ENCODE measurements around the gene OLFML2B.

OLFML2B gene

GRCh38 chr1:161981735-161982506 lies 41.7 kb downstream of the OLFML2B start:
- Histone ChIP-seq H2AFZ (ENCODE audit: insufficient read depth, low read length, poor library complexity) (no peak overlapping the region), H4K8ac (ENCODE audit: low read depth, low read length) (no peak overlapping the region), H4K12ac (ENCODE audit: low read depth, low read length) (no peak overlapping the region), H3K4ac (ENCODE audit: low read depth, low read length) (no peak overlapping the region), H3K9ac (ENCODE audit: low read length) (no peak overlapping the region), H3K79me1 (ENCODE audit: low read length) (no peaks in the 10 kb centered on the region), H3K4me3 (ENCODE audit: low read depth, low read length) (no peak overlapping the region), H3K14ac (ENCODE audit: low read length) (no peak overlapping the region), H2BK5ac (ENCODE audit: low read depth, low read length, poor library complexity) (no peak overlapping the region), H3K23ac (ENCODE audit: low read length) (no peak overlapping the region), H2BK12ac (ENCODE audit: low read length) (no peak overlapping the region), H3K36me3 (ENCODE audit: control insufficient read depth in 1 of 2, insufficient read depth in 2 of 2, low read length in 2 of 2) (no peaks in the 10 kb centered on the region), H3K79me2 (ENCODE audit: control insufficient read depth, insufficient read depth, low read length, poor library complexity) (no peaks in the 10 kb centered on the region), H4K91ac (ENCODE audit: low read depth, low read length) (no peak overlapping the region), H3K9me3 (ENCODE audit: insufficient read depth, low read depth, low read length) (peaks cover 5% of the 10 kb centered on the region), H3K4me1 (ENCODE audit: control insufficient read depth in 1 of 2, insufficient read depth in 2 of 2, low read length in 2 of 2) (no peaks in the 10 kb centered on the region), H3K27me3 (ENCODE audit: insufficient read depth, low read length) (no peaks in the 10 kb centered on the region), H2BK120ac (ENCODE audit: insufficient read depth, low read length, poor library complexity) (no peak overlapping the region), H3K27ac (ENCODE audit: low read depth, low read length) (no peak overlapping the region), H3K4me2 (ENCODE audit: low read length) (no peak overlapping the region), H2AK5ac (ENCODE audit: low read length) (no peak overlapping the region), H3K18ac (ENCODE audit: low read length) (no peak overlapping the region)
- no CpG with 5 or more reads among the region's 11 CpGs for WGBS (ENCODE audit: extremely low coverage, insufficient coverage, insufficient read length)
- peak in 1 of 2 donors; percentile 18 for DNase-seq

- H3K18ac ChIP-seq (ENCODE audit: low read length) = no peak overlapping the region
- no peak overlapping the region for H2AFZ ChIP-seq (ENCODE audit: insufficient read depth, low read length, poor library complexity)
- H3K79me1 ChIP-seq (ENCODE audit: low read length) = no peaks in the 10 kb centered on the region
- H2AK5ac ChIP-seq (ENCODE audit: low read length) = no peak overlapping the region
- no peaks in the 10 kb centered on the region for H3K27me3 ChIP-seq (ENCODE audit: insufficient read depth, low read length)
- H4K91ac ChIP-seq (ENCODE audit: low read depth, low read length) = no peak overlapping the region
- no peaks in the 10 kb centered on the region for H3K36me3 ChIP-seq (ENCODE audit: control insufficient read depth in 1 of 2, insufficient read depth in 2 of 2, low read length in 2 of 2)
- WGBS (ENCODE audit: extremely low coverage, insufficient coverage, insufficient read length) = no CpG with 5 or more reads among the region's 8 CpGs
- H3K4me2 ChIP-seq (ENCODE audit: low read length) = no peak overlapping the region
- no peak for DNase-seq
- H3K4me3 ChIP-seq (ENCODE audit: low read depth, low read length) = no peak overlapping the region
- no peak overlapping the region for H3K4ac ChIP-seq (ENCODE audit: low read depth, low read length)
- H4K12ac ChIP-seq (ENCODE audit: low read depth, low read length) = no peak overlapping the region
- no peaks in the 10 kb centered on the region for H3K4me1 ChIP-seq (ENCODE audit: control insufficient read depth in 1 of 2, insufficient read depth in 2 of 2, low read length in 2 of 2)
- H3K79me2 ChIP-seq (ENCODE audit: control insufficient read depth, insufficient read depth, low read length, poor library complexity) = no peaks in the 10 kb centered on the region
- no peak overlapping the region for H3K23ac ChIP-seq (ENCODE audit: low read length)
- no peak overlapping the region for H3K14ac ChIP-seq (ENCODE audit: low read length)
- H4K8ac ChIP-seq (ENCODE audit: low read depth, low read length) = no peak overlapping the region
- no peak overlapping the region for H2BK12ac ChIP-seq (ENCODE audit: low read length)
- H2BK5ac ChIP-seq (ENCODE audit: low read depth, low read length, poor library complexity) = no peak overlapping the region
- H3K9me3 ChIP-seq (ENCODE audit: insufficient read depth, low read depth, low read length) = peaks cover 2% of the 10 kb centered on the region
- no peak overlapping the region for H3K27ac ChIP-seq (ENCODE audit: low read depth, low read length)
- H2BK120ac ChIP-seq (ENCODE audit: insufficient read depth, low read length, poor library complexity) = no peak overlapping the region
- no peak overlapping the region for H3K9ac ChIP-seq (ENCODE audit: low read length)
Observed at GRCh38 chr1:161981126-161981525, 42.5 kb downstream of the OLFML2B start.

- no peak overlapping the region for H4K91ac ChIP-seq (ENCODE audit: low read depth, low read length)
- no CpG with 5 or more reads among the region's 31 CpGs for WGBS (ENCODE audit: extremely low coverage, insufficient coverage, insufficient read length)
Observed at GRCh38 chr1:161978011-161978790, 45.5 kb downstream of the OLFML2B start.

GRCh38 chr1:161973924-161974845 lies 49.5 kb downstream of the OLFML2B start:
- H3K36me3 ChIP-seq (ENCODE audit: control insufficient read depth in 1 of 2, insufficient read depth in 2 of 2, low read length in 2 of 2) = no peaks in the 10 kb centered on the region
- no peak overlapping the region for H3K4ac ChIP-seq (ENCODE audit: low read depth, low read length)
- H3K27ac ChIP-seq (ENCODE audit: low read depth, low read length) = no peak overlapping the region
- no peaks in the 10 kb centered on the region for H3K27me3 ChIP-seq (ENCODE audit: insufficient read depth, low read length)
- H3K14ac ChIP-seq (ENCODE audit: low read length) = no peak overlapping the region
- H3K4me2 ChIP-seq (ENCODE audit: low read length) = no peak overlapping the region
- H3K4me3 ChIP-seq (ENCODE audit: low read depth, low read length) = no peak overlapping the region
- H2AK5ac ChIP-seq (ENCODE audit: low read length) = no peak overlapping the region
- no peak overlapping the region for H2BK5ac ChIP-seq (ENCODE audit: low read depth, low read length, poor library complexity)
- no peaks in the 10 kb centered on the region for H3K79me2 ChIP-seq (ENCODE audit: control insufficient read depth, insufficient read depth, low read length, poor library complexity)
- no peak for DNase-seq
- H3K9ac ChIP-seq (ENCODE audit: low read length) = no peak overlapping the region
- no peak overlapping the region for H4K12ac ChIP-seq (ENCODE audit: low read depth, low read length)
- no peak overlapping the region for H2BK12ac ChIP-seq (ENCODE audit: low read length)
- H2AFZ ChIP-seq (ENCODE audit: insufficient read depth, low read length, poor library complexity) = no peak overlapping the region
- no peak overlapping the region for H3K18ac ChIP-seq (ENCODE audit: low read length)
- no CpG with 5 or more reads among the region's 9 CpGs for WGBS (ENCODE audit: extremely low coverage, insufficient coverage, insufficient read length)
- no peak overlapping the region for H3K23ac ChIP-seq (ENCODE audit: low read length)
- H4K91ac ChIP-seq (ENCODE audit: low read depth, low read length) = no peak overlapping the region
- H4K8ac ChIP-seq (ENCODE audit: low read depth, low read length) = no peak overlapping the region
- peaks cover 2% of the 10 kb centered on the region for H3K9me3 ChIP-seq (ENCODE audit: insufficient read depth, low read depth, low read length)
- H3K4me1 ChIP-seq (ENCODE audit: control insufficient read depth in 1 of 2, insufficient read depth in 2 of 2, low read length in 2 of 2) = no peaks in the 10 kb centered on the region
- no peak overlapping the region for H2BK120ac ChIP-seq (ENCODE audit: insufficient read depth, low read length, poor library complexity)
- no peaks in the 10 kb centered on the region for H3K79me1 ChIP-seq (ENCODE audit: low read length)

More at GRCh38 chr1:161978011-161978790, 45.5 kb downstream of the OLFML2B start:
- no peak overlapping the region for H3K23ac ChIP-seq (ENCODE audit: low read length)
- no peak overlapping the region for H2BK12ac ChIP-seq (ENCODE audit: low read length)
- no peak overlapping the region for H3K18ac ChIP-seq (ENCODE audit: low read length)
- no peaks in the 10 kb centered on the region for H3K79me1 ChIP-seq (ENCODE audit: low read length)
- no peak overlapping the region for H3K4ac ChIP-seq (ENCODE audit: low read depth, low read length)
- H3K27ac ChIP-seq (ENCODE audit: low read depth, low read length) = no peak overlapping the region
- no peak overlapping the region for H2AK5ac ChIP-seq (ENCODE audit: low read length)
- H3K4me3 ChIP-seq (ENCODE audit: low read depth, low read length) = no peak overlapping the region
- no peaks in the 10 kb centered on the region for H3K4me1 ChIP-seq (ENCODE audit: control insufficient read depth in 1 of 2, insufficient read depth in 2 of 2, low read length in 2 of 2)
- H3K27me3 ChIP-seq (ENCODE audit: insufficient read depth, low read length) = no peaks in the 10 kb centered on the region
- H3K9me3 ChIP-seq (ENCODE audit: insufficient read depth, low read depth, low read length) = no peaks in the 10 kb centered on the region
- no peak overlapping the region for H2BK5ac ChIP-seq (ENCODE audit: low read depth, low read length, poor library complexity)
- H4K12ac ChIP-seq (ENCODE audit: low read depth, low read length) = no peak overlapping the region
- no peak overlapping the region for H2AFZ ChIP-seq (ENCODE audit: insufficient read depth, low read length, poor library complexity)
- H4K8ac ChIP-seq (ENCODE audit: low read depth, low read length) = no peak overlapping the region
- DNase-seq = no peak
- no peak overlapping the region for H3K14ac ChIP-seq (ENCODE audit: low read length)
- H2BK120ac ChIP-seq (ENCODE audit: insufficient read depth, low read length, poor library complexity) = no peak overlapping the region
- no peaks in the 10 kb centered on the region for H3K79me2 ChIP-seq (ENCODE audit: control insufficient read depth, insufficient read depth, low read length, poor library complexity)
- H3K9ac ChIP-seq (ENCODE audit: low read length) = no peak overlapping the region
- no peaks in the 10 kb centered on the region for H3K36me3 ChIP-seq (ENCODE audit: control insufficient read depth in 1 of 2, insufficient read depth in 2 of 2, low read length in 2 of 2)
- no peak overlapping the region for H3K4me2 ChIP-seq (ENCODE audit: low read length)
